HL-60 (cell line): ENCODE measurements around the gene SDSL.

ENCODE experiments used
- DNase-seq, 2 experiments: peaks; one replicate each; pipeline ENCODE4 v3.0.0-alpha.2; 2010 to 2020; ENCODE audit warnings: low read depth in 1 of 2, low spot score in 1 of 2
- H3K27ac ChIP-seq: fragments of 250-450 bp; sonication (Bioruptor Pico); replicated peaks from 2 replicates; pipeline ENCODE4 v1.5.1; 2020; ENCODE audit warnings: mild to moderate bottlenecking, moderate library complexity
- H3K27me3 ChIP-seq: fragments of 250-450 bp; sonication (Bioruptor Pico); 2 replicates; pipeline ENCODE4 v1.5.1; 2021; ENCODE audit warnings: mild to moderate bottlenecking, moderate library complexity; ENCODE audit not compliant: insufficient read depth, poor library complexity, severe bottlenecking
- H3K4me3 ChIP-seq: replicated peaks from 2 replicates; pipeline ENCODE4 v1.5.1; 2011; ENCODE audit warnings: mild to moderate bottlenecking, control low read depth, low read length; ENCODE audit not compliant: insufficient read depth
- GABPA ChIP-seq: IDR thresholded peaks from 2 replicates; pipeline ENCODE4 v1.6.1; 2012; ENCODE audit warnings: low read depth
- POLR2AphosphoS5 ChIP-seq: IDR thresholded peaks from 2 replicates; pipeline ENCODE4 v1.6.1; 2012; ENCODE audit warnings: low read depth
- SPI1 ChIP-seq: IDR thresholded peaks from 2 replicates; pipeline ENCODE4 v1.6.1; 2012; ENCODE audit warnings: low read depth, mild to moderate bottlenecking, borderline replicate concordance
- TF ChIP-seq, protein P1 (sequence below): IDR thresholded peaks from one replicate; pipeline ENCODE4 v1.5.1; 2011; ENCODE audit warnings: low read length, control low read depth, inconsistent platforms; ENCODE audit not compliant: insufficient read depth
- TF ChIP-seq, protein P2 (sequence below): IDR thresholded peaks from 2 replicates; pipeline ENCODE4 v1.6.1; 2012; ENCODE audit warnings: low read depth; ENCODE audit not compliant: insufficient replicate concordance

SDSL gene

DNA sequence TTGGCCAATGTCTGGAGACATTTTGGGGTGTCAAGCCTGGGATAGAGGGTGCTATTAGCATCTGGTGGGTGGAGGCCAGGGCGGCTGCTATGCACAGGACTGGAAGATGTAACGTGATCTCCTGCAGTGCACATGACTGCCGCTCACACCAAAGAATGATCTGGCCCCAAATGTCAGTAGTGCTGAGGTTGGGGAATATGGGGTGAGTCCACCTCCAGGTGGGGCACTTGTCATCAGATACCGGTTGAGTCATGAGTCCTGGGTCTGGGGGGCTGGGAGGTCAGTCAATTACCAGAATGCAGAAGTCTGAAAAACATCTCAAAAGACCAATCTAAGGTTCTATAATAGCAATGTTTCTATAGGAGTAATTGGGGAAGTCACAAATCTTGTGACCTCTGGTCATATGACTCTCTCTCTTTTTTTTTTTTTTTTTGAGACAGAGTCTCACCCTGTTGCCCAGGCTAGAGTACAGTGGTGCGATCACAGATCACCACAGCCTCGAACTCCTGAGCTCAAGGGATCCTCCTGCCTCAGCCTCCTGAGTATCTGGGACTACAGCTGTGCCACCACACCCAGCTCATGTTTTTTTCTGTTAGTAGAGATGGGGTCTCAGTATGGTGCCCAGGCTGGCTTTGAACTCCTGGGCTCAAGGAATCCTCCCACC is 6.0 kb upstream of the SDSL start:
- peak; percentile 88; the same call in 1 of the 2 replicates for TF ChIP-seq SPI1
- TF ChIP-seq, protein P1, sequence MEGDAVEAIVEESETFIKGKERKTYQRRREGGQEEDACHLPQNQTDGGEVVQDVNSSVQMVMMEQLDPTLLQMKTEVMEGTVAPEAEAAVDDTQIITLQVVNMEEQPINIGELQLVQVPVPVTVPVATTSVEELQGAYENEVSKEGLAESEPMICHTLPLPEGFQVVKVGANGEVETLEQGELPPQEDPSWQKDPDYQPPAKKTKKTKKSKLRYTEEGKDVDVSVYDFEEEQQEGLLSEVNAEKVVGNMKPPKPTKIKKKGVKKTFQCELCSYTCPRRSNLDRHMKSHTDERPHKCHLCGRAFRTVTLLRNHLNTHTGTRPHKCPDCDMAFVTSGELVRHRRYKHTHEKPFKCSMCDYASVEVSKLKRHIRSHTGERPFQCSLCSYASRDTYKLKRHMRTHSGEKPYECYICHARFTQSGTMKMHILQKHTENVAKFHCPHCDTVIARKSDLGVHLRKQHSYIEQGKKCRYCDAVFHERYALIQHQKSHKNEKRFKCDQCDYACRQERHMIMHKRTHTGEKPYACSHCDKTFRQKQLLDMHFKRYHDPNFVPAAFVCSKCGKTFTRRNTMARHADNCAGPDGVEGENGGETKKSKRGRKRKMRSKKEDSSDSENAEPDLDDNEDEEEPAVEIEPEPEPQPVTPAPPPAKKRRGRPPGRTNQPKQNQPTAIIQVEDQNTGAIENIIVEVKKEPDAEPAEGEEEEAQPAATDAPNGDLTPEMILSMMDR = no peak
- no peaks in the 10 kb centered on the region for H3K27me3 ChIP-seq
- DNase-seq = peak in 1 of 2 experiments; percentile 51
- H3K27ac ChIP-seq = peak overlapping the region; percentile 36
- H3K4me3 ChIP-seq = no peak overlapping the region

DNA sequence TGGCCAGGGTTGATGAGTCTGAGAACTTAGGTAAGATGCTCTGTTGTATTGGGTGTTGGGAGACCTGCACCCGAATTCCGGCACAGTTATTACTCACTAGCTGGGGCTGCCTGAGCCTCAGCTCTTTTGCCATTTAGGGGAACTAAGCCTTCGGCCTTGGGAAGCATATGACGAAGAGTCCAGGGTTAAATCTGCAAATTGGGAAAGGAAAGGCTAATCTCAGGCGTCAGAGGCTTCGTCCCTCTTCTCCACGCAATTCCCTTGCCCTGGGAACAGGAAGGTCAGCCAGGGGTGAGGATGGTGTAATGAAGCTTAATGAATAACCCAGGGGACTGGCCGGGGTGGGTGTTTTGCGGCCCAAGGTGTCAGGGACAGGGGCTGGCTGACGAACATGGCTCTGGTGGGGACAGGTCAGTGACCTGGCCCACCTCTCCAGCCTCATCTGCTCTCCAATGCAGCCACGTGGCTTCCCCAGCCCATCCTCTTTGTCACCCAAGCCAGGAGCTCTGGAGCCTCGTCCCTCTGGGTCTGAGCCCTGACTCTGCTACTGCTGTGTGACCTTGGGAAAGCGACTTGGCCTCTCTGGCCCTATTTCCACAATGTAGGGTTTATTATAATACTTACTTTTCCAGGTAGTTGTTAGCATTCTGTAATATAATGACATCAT is 3.8 kb upstream of the SDSL start:
- TF ChIP-seq, protein P1 = no peak
- no peak for TF ChIP-seq GABPA
- TF ChIP-seq POLR2AphosphoS5 = no peak
- TF ChIP-seq SPI1 = no peak
- TF ChIP-seq, protein P2, sequence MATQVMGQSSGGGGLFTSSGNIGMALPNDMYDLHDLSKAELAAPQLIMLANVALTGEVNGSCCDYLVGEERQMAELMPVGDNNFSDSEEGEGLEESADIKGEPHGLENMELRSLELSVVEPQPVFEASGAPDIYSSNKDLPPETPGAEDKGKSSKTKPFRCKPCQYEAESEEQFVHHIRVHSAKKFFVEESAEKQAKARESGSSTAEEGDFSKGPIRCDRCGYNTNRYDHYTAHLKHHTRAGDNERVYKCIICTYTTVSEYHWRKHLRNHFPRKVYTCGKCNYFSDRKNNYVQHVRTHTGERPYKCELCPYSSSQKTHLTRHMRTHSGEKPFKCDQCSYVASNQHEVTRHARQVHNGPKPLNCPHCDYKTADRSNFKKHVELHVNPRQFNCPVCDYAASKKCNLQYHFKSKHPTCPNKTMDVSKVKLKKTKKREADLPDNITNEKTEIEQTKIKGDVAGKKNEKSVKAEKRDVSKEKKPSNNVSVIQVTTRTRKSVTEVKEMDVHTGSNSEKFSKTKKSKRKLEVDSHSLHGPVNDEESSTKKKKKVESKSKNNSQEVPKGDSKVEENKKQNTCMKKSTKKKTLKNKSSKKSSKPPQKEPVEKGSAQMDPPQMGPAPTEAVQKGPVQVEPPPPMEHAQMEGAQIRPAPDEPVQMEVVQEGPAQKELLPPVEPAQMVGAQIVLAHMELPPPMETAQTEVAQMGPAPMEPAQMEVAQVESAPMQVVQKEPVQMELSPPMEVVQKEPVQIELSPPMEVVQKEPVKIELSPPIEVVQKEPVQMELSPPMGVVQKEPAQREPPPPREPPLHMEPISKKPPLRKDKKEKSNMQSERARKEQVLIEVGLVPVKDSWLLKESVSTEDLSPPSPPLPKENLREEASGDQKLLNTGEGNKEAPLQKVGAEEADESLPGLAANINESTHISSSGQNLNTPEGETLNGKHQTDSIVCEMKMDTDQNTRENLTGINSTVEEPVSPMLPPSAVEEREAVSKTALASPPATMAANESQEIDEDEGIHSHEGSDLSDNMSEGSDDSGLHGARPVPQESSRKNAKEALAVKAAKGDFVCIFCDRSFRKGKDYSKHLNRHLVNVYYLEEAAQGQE = no peak
- H3K27ac ChIP-seq = no peak overlapping the region
- no peaks in the 10 kb centered on the region for H3K27me3 ChIP-seq
- DNase-seq = no peak
- H3K4me3 ChIP-seq = no peak overlapping the region

DNA sequence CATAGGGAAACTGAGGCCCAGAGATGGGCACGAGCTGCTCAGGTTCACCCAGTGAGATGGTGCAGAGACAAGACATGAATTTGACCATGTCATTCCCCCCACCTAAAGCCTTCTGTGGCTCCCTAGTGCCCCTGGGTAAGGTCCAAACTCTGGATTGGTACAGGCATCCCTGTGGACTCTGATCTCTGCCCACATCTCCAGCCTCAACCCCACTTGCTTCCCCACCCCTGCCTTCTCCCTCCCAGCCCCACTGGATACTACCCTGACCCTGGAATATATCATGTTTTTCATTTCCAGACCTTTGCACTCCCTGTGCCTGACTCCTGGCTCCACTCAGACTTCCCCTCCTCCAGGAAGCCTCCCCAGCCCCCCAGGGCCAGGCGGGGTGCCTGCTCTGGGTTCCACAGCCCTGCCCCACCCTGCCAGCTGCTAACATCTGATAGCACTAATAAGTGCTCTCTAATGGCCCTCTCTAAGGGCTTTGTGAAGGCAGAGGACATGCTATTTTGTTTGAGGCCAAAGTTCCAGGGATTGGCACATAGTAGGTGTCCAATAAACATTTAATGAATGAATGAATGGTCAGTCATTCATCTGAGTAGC is 1.1 kb upstream of the SDSL start:
- TF ChIP-seq SPI1 (no peak), GABPA (no peak), POLR2AphosphoS5 (no peak)
- TF ChIP-seq, protein P2 = no peak
- TF ChIP-seq, protein P1 = no peak
- H3K27ac ChIP-seq = no peak overlapping the region
- H3K27me3 ChIP-seq = no peaks in the 10 kb centered on the region
- H3K4me3 ChIP-seq = no peak overlapping the region
- DNase-seq = no peak
